Liver (tissue), 9 donors: ENCODE measurements around the gene NASP. TPM values are rescaled to one million over a fixed set of nuclear protein-coding genes. Genes with fewer than 3 reads are reported as not detected.

Experiments used
- DNase-seq: peaks from one replicate; pipeline ENCODE4 v3.0.0-alpha.2; 2017; ENCODE audit warnings: low spot score
- H3K27ac ChIP-seq, 2 donors: one replicate each; pipeline ENCODE4 v1.7.0; 2013; ENCODE audit warnings: inconsistent platforms in 2 of 2, low read length in 2 of 2, control low read depth in 1 of 2, low read depth in 1 of 2, mild to moderate bottlenecking in 1 of 2
- H3K27me3 ChIP-seq, 4 donors: one replicate each; pipeline versions ENCODE4 v1.6.1 to v1.7.0; 2013; ENCODE audit warnings: low read length in 3 of 4, inconsistent platforms in 1 of 4, mild to moderate bottlenecking in 1 of 4, moderate library complexity in 1 of 4; ENCODE audit not compliant: control insufficient read depth in 4 of 4, insufficient read depth in 4 of 4
- H3K36me3 ChIP-seq, 4 donors: one replicate each; pipeline versions ENCODE4 v1.6.1 to v1.7.0; 2013; ENCODE audit warnings: low read length in 3 of 4, mild to moderate bottlenecking in 3 of 4, low read depth in 1 of 4, moderate library complexity in 1 of 4; ENCODE audit not compliant: control insufficient read depth in 4 of 4, insufficient read depth in 3 of 4
- H3K4me1 ChIP-seq, 4 donors: one replicate each; pipeline versions ENCODE4 v1.6.1 to v1.7.0; 2013; ENCODE audit warnings: low read length in 3 of 4, mild to moderate bottlenecking in 3 of 4, moderate library complexity in 1 of 4; ENCODE audit not compliant: control insufficient read depth in 4 of 4, insufficient read depth in 4 of 4
- H3K4me3 ChIP-seq, 3 donors: one replicate each; pipeline versions ENCODE4 v1.6.1 to v1.7.0; 2013; ENCODE audit warnings: low read length in 3 of 3, control low read depth in 1 of 3, low read depth in 1 of 3, mild to moderate bottlenecking in 1 of 3
- H3K9ac ChIP-seq, 2 donors: one replicate each; pipeline ENCODE4 v1.7.0; 2013; ENCODE audit warnings: low read length in 2 of 2, mild to moderate bottlenecking in 2 of 2, moderate library complexity in 2 of 2, control low read depth in 1 of 2, low read depth in 1 of 2
- H3K9me3 ChIP-seq, 4 donors: one replicate each; pipeline versions ENCODE4 v1.6.1 to v1.7.0; 2013; ENCODE audit warnings: low read length in 3 of 4; ENCODE audit not compliant: control insufficient read depth in 4 of 4
- CTCF ChIP-seq: fragments of 150-350 bp; IDR thresholded peaks from 2 replicates; pipeline ENCODE4 v1.5.1; 2017; ENCODE audit warnings: improper control_type of control experiment, low read depth, low read length; ENCODE audit not compliant: missing input control
- EGR1 ChIP-seq, 2 donors: IDR thresholded peaks; 2 replicates each; pipeline ENCODE4 v1.6.1; 2016 to 2018; ENCODE audit warnings: antibody characterized with exemption in 2 of 2, low read depth in 2 of 2
- FOXA1 ChIP-seq: IDR thresholded peaks from 2 replicates; pipeline ENCODE4 v1.6.1; 2016; ENCODE audit warnings: antibody characterized with exemption
- HNF4G ChIP-seq: IDR thresholded peaks from 2 replicates; pipeline ENCODE4 v1.6.1; 2016; ENCODE audit warnings: antibody characterized with exemption
- MAX ChIP-seq: IDR thresholded peaks from 2 replicates; pipeline ENCODE4 v1.6.1; 2016; ENCODE audit warnings: antibody characterized with exemption
- NR2F2 ChIP-seq: IDR thresholded peaks from 2 replicates; pipeline ENCODE4 v1.6.1; 2016; ENCODE audit warnings: antibody characterized with exemption
- RAD21 ChIP-seq, 2 donors: IDR thresholded peaks; 2 replicates each; pipeline ENCODE4 v1.6.1; 2016; ENCODE audit warnings: antibody characterized with exemption in 2 of 2, mild to moderate bottlenecking in 2 of 2
- RXRA ChIP-seq, 2 donors: IDR thresholded peaks; 2 replicates each; pipeline ENCODE4 v1.6.1; 2017 to 2018; ENCODE audit warnings: antibody characterized with exemption in 2 of 2, mild to moderate bottlenecking in 1 of 2
- SP1 ChIP-seq: IDR thresholded peaks from 2 replicates; pipeline ENCODE4 v1.6.1; 2018; ENCODE audit warnings: antibody characterized with exemption, mild to moderate bottlenecking
- TAF1 ChIP-seq: conservative IDR thresholded peaks from 2 replicates; pipeline ENCODE4 v1.6.1; 2016; ENCODE audit warnings: antibody characterized with exemption, mild to moderate bottlenecking
- YY1 ChIP-seq: IDR thresholded peaks from 2 replicates; pipeline ENCODE4 v1.6.1; 2016; ENCODE audit warnings: antibody characterized with exemption, mild to moderate bottlenecking
- WGBS: extraction: QIAGEN DNeasy Blood & Tissue Kit; methylation state at CpG from one replicate; pipeline ENCODE4 v1.1.7; 2013; 5-methylcytosine and 5-hydroxymethylcytosine counted together
- polyA plus RNA-seq, 2 donors: library from polyadenylated mRNA; stranded (reverse) in 1 of 2; unstranded in 1 of 2; fragments of 200-250 nt in 1 of 2; fragments of >200 nt in 1 of 2; fragmentation: Nextera tagmentation in 1 of 2; extraction: Ambion mirVana in 1 of 2; gene quantifications; one replicate each; pipeline versions ENCODE4 v1.2.1 to v1.2.3, GENCODE V29; 2013 to 2015
- total RNA-seq, 2 donors: library from RNA; depleted of rRNA; stranded (reverse); fragments of >200 nt; gene quantifications; one replicate each; pipeline ENCODE4 v1.2.3, GENCODE V29; 2014
- TF ChIP-seq, protein P1 (sequence below): IDR thresholded peaks from 2 replicates; pipeline ENCODE4 v1.6.1; 2016; ENCODE audit warnings: antibody characterized with exemption
- TF ChIP-seq, protein P2 (sequence below): IDR thresholded peaks from 2 replicates; pipeline ENCODE4 v1.6.1; 2016; ENCODE audit warnings: antibody characterized with exemption
- TF ChIP-seq, protein P3 (sequence below): IDR thresholded peaks from 2 replicates; pipeline ENCODE4 v1.6.1; 2016; ENCODE audit warnings: antibody characterized with exemption, mild to moderate bottlenecking
- donor health status: healthy.
- donor health status: healthy.
- donor health status: healthy.
- donor health status: healthy.
- donor health status: healthy.

NASP gene
- total and polyA plus RNA-seq, 4 donors: 24.9 to 74.9 (median 39.7) TPM

GRCh38 chr1:45583264-45583665 is 576 bp upstream of the NASP start:
- peak overlapping the region; percentile 74 to 88 (median 80) for H3K4me3 ChIP-seq
- TF ChIP-seq FOXA1: no peak
- TF ChIP-seq, protein P1, sequence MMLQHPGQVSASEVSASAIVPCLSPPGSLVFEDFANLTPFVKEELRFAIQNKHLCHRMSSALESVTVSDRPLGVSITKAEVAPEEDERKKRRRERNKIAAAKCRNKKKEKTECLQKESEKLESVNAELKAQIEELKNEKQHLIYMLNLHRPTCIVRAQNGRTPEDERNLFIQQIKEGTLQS: no peak
- TF ChIP-seq HNF4G: no peak
- TF ChIP-seq SP1: peak; percentile 65
- TF ChIP-seq NR2F2: no peak
- no peak for TF ChIP-seq TAF1
- TF ChIP-seq, protein P2, sequence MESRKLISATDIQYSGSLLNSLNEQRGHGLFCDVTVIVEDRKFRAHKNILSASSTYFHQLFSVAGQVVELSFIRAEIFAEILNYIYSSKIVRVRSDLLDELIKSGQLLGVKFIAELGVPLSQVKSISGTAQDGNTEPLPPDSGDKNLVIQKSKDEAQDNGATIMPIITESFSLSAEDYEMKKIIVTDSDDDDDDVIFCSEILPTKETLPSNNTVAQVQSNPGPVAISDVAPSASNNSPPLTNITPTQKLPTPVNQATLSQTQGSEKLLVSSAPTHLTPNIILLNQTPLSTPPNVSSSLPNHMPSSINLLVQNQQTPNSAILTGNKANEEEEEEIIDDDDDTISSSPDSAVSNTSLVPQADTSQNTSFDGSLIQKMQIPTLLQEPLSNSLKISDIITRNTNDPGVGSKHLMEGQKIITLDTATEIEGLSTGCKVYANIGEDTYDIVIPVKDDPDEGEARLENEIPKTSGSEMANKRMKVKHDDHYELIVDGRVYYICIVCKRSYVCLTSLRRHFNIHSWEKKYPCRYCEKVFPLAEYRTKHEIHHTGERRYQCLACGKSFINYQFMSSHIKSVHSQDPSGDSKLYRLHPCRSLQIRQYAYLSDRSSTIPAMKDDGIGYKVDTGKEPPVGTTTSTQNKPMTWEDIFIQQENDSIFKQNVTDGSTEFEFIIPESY: peak; percentile 88
- TF ChIP-seq RAD21 (IDR thresholded peaks at IDR 0.05): peak in 1 of 2 donors; percentile 17
- TF ChIP-seq, protein P3, sequence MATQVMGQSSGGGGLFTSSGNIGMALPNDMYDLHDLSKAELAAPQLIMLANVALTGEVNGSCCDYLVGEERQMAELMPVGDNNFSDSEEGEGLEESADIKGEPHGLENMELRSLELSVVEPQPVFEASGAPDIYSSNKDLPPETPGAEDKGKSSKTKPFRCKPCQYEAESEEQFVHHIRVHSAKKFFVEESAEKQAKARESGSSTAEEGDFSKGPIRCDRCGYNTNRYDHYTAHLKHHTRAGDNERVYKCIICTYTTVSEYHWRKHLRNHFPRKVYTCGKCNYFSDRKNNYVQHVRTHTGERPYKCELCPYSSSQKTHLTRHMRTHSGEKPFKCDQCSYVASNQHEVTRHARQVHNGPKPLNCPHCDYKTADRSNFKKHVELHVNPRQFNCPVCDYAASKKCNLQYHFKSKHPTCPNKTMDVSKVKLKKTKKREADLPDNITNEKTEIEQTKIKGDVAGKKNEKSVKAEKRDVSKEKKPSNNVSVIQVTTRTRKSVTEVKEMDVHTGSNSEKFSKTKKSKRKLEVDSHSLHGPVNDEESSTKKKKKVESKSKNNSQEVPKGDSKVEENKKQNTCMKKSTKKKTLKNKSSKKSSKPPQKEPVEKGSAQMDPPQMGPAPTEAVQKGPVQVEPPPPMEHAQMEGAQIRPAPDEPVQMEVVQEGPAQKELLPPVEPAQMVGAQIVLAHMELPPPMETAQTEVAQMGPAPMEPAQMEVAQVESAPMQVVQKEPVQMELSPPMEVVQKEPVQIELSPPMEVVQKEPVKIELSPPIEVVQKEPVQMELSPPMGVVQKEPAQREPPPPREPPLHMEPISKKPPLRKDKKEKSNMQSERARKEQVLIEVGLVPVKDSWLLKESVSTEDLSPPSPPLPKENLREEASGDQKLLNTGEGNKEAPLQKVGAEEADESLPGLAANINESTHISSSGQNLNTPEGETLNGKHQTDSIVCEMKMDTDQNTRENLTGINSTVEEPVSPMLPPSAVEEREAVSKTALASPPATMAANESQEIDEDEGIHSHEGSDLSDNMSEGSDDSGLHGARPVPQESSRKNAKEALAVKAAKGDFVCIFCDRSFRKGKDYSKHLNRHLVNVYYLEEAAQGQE: no peak
- no peak for TF ChIP-seq EGR1 (IDR thresholded peaks at IDR 0.05; ENCODE audit: low read depth in 2 of 2)
- H3K9ac ChIP-seq: peak overlapping the region; percentile 6 to 70
- no peaks in the 10 kb centered on the region for H3K36me3 ChIP-seq
- peak overlapping the region; percentile 71 to 93 for H3K27ac ChIP-seq
- H3K27me3 ChIP-seq: no peaks in the 10 kb centered on the region
- peak; percentile 93 for DNase-seq
- H3K4me1 ChIP-seq: peaks cover 9 to 23% (median 18%) of the 10 kb centered on the region in 4 donors
- no peaks in the 10 kb centered on the region for H3K9me3 ChIP-seq
- WGBS: under 1% methylated on average over 19 of the region's 19 CpGs

GRCh38 chr1:45584351-45585109 is 689 bp downstream of the NASP start:
- Histone ChIP-seq H3K4me3 (peak overlapping the region; percentile 80 to 88 (median 80)), H3K27ac (peak overlapping the region; percentile 71 to 93), H3K9me3 (no peaks in the 10 kb centered on the region), H3K9ac (peak overlapping the region; percentile 87 to 96), H3K4me1 (peaks cover 9 to 23% (median 19%) of the 10 kb centered on the region in 4 donors), H3K36me3 (no peaks in the 10 kb centered on the region), H3K27me3 (no peaks in the 10 kb centered on the region)
- under 1% methylated on average over 59 of the region's 59 CpGs for WGBS
- DNase-seq: peak; percentile 95
- TF ChIP-seq, protein P3: no peak
- TF ChIP-seq, protein P1: no peak
- peak; percentile 21 for TF ChIP-seq SP1
- TF ChIP-seq RXRA (IDR thresholded peaks at IDR 0.05): no peak
- peak; percentile 16 for TF ChIP-seq MAX
- no peak for TF ChIP-seq CTCF
- TF ChIP-seq YY1: peak; percentile 93
